ENCODE measurements around the gene TRPM8.

The TRPM8 gene

DNA sequence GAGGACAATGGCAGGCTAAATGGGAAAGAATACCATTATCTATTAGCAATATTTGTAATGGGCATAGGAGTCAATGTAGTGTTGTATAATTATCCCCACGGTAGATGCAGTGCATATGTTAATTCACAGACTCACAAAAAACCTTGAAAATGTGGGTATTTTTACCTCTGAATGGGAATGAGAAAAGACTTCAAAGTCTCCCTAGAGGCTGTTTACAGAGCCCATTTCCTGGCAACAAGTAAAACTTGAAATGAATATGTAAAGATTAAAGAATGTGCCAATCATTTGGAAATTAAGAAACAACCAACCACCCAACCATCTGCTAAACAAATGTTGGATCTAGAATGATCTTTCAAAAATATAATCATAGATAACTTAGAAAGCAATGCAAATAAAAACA lies 27.1 kb downstream of the TRPM8 start:
- TF ChIP-seq CSDC2 (CRISPR knock-in tag; IDR thresholded peaks at IDR 0.05) (no peak), ISL1 (CRISPR knock-in tag; IDR thresholded peaks at IDR 0.05) (no peak), POU6F1 (CRISPR knock-in tag; IDR thresholded peaks at IDR 0.05; ENCODE audit: borderline replicate concordance, low read depth) (no peak), ZNF8 (CRISPR knock-in tag; IDR thresholded peaks at IDR 0.05) (no peak)
- TF ChIP-seq, protein P1, sequence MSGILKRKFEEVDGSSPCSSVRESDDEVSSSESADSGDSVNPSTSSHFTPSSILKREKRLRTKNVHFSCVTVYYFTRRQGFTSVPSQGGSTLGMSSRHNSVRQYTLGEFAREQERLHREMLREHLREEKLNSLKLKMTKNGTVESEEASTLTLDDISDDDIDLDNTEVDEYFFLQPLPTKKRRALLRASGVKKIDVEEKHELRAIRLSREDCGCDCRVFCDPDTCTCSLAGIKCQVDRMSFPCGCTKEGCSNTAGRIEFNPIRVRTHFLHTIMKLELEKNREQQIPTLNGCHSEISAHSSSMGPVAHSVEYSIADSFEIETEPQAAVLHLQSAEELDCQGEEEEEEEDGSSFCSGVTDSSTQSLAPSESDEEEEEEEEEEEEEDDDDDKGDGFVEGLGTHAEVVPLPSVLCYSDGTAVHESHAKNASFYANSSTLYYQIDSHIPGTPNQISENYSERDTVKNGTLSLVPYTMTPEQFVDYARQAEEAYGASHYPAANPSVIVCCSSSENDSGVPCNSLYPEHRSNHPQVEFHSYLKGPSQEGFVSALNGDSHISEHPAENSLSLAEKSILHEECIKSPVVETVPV (CRISPR knock-in tag; IDR thresholded peaks at IDR 0.05) = no peak
- ATAC-seq = no peak

DNA sequence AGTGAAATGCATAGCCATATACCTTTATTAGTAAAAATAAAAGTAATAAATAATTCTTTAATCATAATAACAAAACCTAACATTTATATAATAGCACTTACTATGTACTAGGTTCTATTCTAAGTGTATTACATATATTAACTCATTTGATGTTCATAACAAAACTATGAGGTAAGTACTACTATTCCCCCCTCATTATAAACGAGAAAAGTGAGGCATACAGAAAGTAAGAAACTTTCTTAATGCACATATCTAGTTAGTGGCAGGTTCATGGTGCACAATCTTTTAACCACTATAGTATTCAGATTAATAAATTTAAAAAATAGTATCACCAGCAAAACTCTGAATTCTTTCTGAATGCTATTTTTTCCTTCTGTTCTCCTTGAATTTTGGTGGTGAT lies 27.5 kb downstream of the TRPM8 start:
- ATAC-seq = no peak
- TF ChIP-seq BACH2 (CRISPR knock-in tag; IDR thresholded peaks at IDR 0.05; ENCODE audit: borderline replicate concordance) (no peak), TOX (CRISPR knock-in tag; IDR thresholded peaks at IDR 0.05; ENCODE audit: borderline replicate concordance) (no peak), TCF4 (CRISPR knock-in tag; IDR thresholded peaks at IDR 0.05; ENCODE audit: borderline replicate concordance) (no peak), ZC3H10 (CRISPR knock-in tag; IDR thresholded peaks at IDR 0.05) (no peak), ZNF8 (CRISPR knock-in tag; IDR thresholded peaks at IDR 0.05) (no peak), TSHZ2 (CRISPR knock-in tag; IDR thresholded peaks at IDR 0.05) (no peak), GLIS3 (CRISPR knock-in tag; IDR thresholded peaks at IDR 0.05) (no peak), RARB (CRISPR knock-in tag; IDR thresholded peaks at IDR 0.05) (no peak), ESRRG (CRISPR knock-in tag; IDR thresholded peaks at IDR 0.05) (no peak), ZNF565 (CRISPR knock-in tag; conservative IDR thresholded peaks at IDR 0.05; ENCODE audit: low read depth) (no peak), ZFP30 (CRISPR knock-in tag; IDR thresholded peaks at IDR 0.05) (no peak), ZFP3 (CRISPR knock-in tag; IDR thresholded peaks at IDR 0.05) (no peak), ISL1 (CRISPR knock-in tag; IDR thresholded peaks at IDR 0.05) (no peak), PPARA (CRISPR knock-in tag; IDR thresholded peaks at IDR 0.05; ENCODE audit: borderline replicate concordance) (no peak), CSDC2 (CRISPR knock-in tag; IDR thresholded peaks at IDR 0.05) (no peak)
- TF ChIP-seq, protein P1 (CRISPR knock-in tag; IDR thresholded peaks at IDR 0.05) = no peak
- TF ChIP-seq, protein P2, sequence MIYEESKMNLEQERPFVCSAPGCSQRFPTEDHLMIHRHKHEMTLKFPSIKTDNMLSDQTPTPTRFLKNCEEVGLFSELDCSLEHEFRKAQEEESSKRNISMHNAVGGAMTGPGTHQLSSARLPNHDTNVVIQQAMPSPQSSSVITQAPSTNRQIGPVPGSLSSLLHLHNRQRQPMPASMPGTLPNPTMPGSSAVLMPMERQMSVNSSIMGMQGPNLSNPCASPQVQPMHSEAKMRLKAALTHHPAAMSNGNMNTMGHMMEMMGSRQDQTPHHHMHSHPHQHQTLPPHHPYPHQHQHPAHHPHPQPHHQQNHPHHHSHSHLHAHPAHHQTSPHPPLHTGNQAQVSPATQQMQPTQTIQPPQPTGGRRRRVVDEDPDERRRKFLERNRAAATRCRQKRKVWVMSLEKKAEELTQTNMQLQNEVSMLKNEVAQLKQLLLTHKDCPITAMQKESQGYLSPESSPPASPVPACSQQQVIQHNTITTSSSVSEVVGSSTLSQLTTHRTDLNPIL (CRISPR knock-in tag; IDR thresholded peaks at IDR 0.05; ENCODE audit: low read depth) = no peak

- TF ChIP-seq ZC3H10 (CRISPR knock-in tag; IDR thresholded peaks at IDR 0.05) (no peak), ESRRG (CRISPR knock-in tag; IDR thresholded peaks at IDR 0.05) (no peak), PPARA (CRISPR knock-in tag; IDR thresholded peaks at IDR 0.05; ENCODE audit: borderline replicate concordance) (no peak), BACH2 (CRISPR knock-in tag; IDR thresholded peaks at IDR 0.05; ENCODE audit: borderline replicate concordance) (no peak), POU6F1 (CRISPR knock-in tag; IDR thresholded peaks at IDR 0.05; ENCODE audit: borderline replicate concordance, low read depth) (no peak)
Measured at GRCh38 chr2:233945146-233945545, 28.0 kb downstream of the TRPM8 start.

More at GRCh38 chr2:233945146-233945545, 28.0 kb downstream of the TRPM8 start:
- no peak for ATAC-seq
